ENCODE data around the gene TPK1.

Gene TPK1

DNA sequence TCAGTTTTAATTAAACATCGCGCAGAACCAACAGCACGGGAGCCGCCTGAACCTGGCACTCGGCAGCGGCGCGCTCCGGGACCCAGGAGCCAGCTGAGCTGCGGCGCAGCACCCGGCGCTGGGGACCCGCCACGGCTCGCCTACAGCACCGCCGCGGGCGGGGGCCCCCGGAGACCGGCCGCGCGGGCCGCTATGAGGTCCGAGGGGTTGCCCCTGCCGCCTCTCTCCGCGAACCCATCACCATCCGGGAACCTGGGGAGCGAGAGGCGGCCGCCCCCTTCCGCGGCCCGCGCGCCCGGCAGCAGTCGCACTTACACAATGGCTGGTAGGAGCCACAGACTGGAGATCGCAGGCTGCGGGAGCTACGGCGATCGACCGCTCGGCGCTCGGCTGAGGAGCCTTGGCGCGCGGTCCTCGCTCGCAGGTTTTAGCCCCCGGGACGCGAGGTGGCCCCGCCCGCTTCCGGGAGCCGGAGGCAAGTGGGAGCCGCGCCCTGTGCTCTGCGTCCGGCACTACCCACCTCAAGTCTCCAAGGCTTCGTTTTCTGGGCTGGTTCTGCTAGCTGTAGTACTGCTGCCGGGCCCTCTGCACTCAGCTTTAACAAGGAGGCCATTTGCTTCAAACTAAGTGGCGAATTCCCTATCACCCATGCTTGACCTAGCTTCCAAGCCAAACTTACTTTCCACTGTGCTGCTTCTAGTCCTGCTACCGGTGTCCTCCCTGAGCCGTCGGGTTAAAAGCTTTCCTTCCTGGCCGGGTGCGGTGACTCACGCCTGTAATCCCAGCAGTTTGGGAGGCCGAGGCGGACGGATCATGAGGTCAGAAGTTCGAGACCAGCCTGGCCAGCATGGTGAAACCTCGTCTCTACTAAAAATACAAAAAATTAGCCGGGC, at the start of gene TPK1:
TSS of gene TPK1 (minus strand) at position 402 of the 893 bp plus-strand sequence. CDS start 451 bp downstream, outside the sequence.
- peak within 1 kb of the TSS; percentile 91 for H3K4me3 ChIP-seq (ENCODE audit: low read depth, low read length)
- TF ChIP-seq, protein P1, sequence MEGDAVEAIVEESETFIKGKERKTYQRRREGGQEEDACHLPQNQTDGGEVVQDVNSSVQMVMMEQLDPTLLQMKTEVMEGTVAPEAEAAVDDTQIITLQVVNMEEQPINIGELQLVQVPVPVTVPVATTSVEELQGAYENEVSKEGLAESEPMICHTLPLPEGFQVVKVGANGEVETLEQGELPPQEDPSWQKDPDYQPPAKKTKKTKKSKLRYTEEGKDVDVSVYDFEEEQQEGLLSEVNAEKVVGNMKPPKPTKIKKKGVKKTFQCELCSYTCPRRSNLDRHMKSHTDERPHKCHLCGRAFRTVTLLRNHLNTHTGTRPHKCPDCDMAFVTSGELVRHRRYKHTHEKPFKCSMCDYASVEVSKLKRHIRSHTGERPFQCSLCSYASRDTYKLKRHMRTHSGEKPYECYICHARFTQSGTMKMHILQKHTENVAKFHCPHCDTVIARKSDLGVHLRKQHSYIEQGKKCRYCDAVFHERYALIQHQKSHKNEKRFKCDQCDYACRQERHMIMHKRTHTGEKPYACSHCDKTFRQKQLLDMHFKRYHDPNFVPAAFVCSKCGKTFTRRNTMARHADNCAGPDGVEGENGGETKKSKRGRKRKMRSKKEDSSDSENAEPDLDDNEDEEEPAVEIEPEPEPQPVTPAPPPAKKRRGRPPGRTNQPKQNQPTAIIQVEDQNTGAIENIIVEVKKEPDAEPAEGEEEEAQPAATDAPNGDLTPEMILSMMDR (IDR thresholded peaks at IDR 0.05; ENCODE audit: low read depth, low read length): no peak
- TF ChIP-seq, protein P2, sequence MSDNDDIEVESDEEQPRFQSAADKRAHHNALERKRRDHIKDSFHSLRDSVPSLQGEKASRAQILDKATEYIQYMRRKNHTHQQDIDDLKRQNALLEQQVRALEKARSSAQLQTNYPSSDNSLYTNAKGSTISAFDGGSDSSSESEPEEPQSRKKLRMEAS (IDR thresholded peaks at IDR 0.05; ENCODE audit: low read depth, low read length): peak; percentile 81
- TF ChIP-seq POLR2A (IDR thresholded peaks at IDR 0.05; ENCODE audit: extremely low read depth, insufficient read length) (peak; percentile 74), MYC (IDR thresholded peaks at IDR 0.05; ENCODE audit: low read depth, low read length) (peak; percentile 95)
- DNase-seq (ENCODE audit: low read depth): peak; percentile 99

DNA sequence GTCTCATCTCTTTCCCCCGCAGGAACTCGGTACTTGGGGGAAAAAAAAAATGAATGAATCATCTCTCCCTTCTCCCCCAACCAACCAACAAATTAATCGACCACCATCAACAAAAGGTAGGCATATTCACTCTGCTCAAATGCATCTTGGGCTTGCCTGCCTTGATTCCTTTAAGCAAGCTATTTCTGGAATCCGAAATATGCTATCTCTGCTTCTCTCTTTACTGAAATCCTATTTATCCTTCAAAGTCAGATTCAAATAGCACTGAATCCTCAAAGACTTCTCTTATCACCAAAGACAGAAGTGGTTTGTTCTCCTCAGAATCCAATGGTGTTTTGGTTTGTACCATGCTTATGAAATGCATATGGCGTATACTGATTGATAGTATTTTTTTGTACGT, 49.6 kb upstream of the TPK1 start:
- DNase-seq (ENCODE audit: low read depth): no peak
- TF ChIP-seq MYC (IDR thresholded peaks at IDR 0.05; ENCODE audit: low read depth, low read length) (no peak), POLR2A (IDR thresholded peaks at IDR 0.05; ENCODE audit: extremely low read depth, insufficient read length) (no peak)
- TF ChIP-seq, protein P2 (IDR thresholded peaks at IDR 0.05; ENCODE audit: low read depth, low read length): no peak
- TF ChIP-seq, protein P1 (IDR thresholded peaks at IDR 0.05; ENCODE audit: low read depth, low read length): no peak
- H3K4me3 ChIP-seq (ENCODE audit: low read depth, low read length): no peak overlapping the region

DNA sequence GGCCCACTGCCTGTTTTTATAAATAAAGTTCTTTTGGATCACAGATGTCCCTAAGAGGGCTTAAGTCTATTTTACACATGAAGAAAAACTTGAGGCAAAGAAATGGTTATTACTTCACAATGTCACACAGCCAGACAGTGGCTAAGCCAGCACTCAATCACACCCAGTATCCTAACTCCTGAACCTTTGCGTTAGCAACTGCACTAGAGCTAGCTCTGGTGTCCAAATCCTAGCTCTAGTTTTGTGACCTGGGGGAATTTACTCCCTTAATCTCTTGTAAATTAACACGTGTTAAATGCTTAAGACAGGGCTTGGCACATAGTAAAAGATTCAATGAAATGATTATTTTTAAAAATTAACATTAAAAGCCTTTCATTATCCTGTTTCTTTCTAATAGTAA, 49.0 kb upstream of the TPK1 start:
- no peak for DNase-seq (ENCODE audit: low read depth)
- H3K4me3 ChIP-seq (ENCODE audit: low read depth, low read length): no peak overlapping the region
- TF ChIP-seq, protein P2 (IDR thresholded peaks at IDR 0.05; ENCODE audit: low read depth, low read length): no peak
- no peak for TF ChIP-seq MYC (IDR thresholded peaks at IDR 0.05; ENCODE audit: low read depth, low read length)
- TF ChIP-seq POLR2A (IDR thresholded peaks at IDR 0.05; ENCODE audit: extremely low read depth, insufficient read length): no peak

DNA sequence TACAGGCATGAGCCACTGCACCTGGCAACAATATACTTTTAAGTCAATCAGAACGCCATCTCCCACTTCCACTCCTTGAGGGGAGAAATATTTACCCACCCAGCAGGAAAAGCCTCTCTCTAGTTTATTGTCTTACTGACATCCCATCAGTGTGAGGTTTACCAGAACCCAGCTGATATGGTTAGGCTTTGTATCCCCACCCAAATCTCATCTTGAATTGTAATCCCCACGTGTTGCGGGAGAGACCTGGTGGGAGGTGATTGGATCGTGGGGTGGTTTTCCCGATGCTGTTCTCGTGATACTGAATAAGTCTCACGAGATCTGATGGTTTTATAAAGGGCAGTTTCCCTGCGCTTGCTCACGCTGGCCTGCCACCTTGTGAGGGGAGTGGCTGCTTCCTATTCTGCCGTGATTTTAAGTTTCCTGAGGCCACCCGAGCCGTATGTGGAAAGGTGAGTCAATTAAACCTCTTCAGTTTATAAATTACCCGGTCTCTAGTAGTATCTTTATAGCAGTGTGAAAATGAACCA, 37.5 kb upstream of the TPK1 start:
- TF ChIP-seq, protein P1 (IDR thresholded peaks at IDR 0.05; ENCODE audit: low read depth, low read length): no peak
- TF ChIP-seq, protein P2 (IDR thresholded peaks at IDR 0.05; ENCODE audit: low read depth, low read length): no peak
- H3K4me3 ChIP-seq (ENCODE audit: low read depth, low read length): no peak overlapping the region
- DNase-seq (ENCODE audit: low read depth): no peak

DNA sequence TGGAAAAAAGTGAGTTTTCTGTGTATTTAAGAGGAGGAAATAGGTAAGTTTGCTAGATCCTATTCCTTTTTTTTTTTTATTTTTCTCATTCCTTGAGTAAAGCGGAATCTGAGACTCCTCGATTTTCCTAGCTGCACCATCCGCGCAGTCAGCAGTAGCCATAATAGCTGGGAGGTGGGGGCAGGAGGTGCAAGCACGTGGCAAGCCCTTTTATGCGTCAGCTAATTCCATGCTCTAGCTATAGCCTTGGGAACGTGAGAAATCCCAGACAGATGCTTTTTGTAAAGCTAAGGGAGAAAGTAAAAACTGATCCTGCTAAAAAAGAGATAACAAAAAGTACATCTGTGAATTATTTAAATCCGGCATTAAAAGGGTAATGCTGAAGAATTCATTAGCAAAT, 33.2 kb upstream of the TPK1 start:
- TF ChIP-seq MYC (IDR thresholded peaks at IDR 0.05; ENCODE audit: low read depth, low read length) (no peak), POLR2A (IDR thresholded peaks at IDR 0.05; ENCODE audit: extremely low read depth, insufficient read length) (no peak)
- TF ChIP-seq, protein P1 (IDR thresholded peaks at IDR 0.05; ENCODE audit: low read depth, low read length): no peak
- TF ChIP-seq, protein P2 (IDR thresholded peaks at IDR 0.05; ENCODE audit: low read depth, low read length): no peak
- no peak overlapping the region for H3K4me3 ChIP-seq (ENCODE audit: low read depth, low read length)
- DNase-seq (ENCODE audit: low read depth): no peak

DNA sequence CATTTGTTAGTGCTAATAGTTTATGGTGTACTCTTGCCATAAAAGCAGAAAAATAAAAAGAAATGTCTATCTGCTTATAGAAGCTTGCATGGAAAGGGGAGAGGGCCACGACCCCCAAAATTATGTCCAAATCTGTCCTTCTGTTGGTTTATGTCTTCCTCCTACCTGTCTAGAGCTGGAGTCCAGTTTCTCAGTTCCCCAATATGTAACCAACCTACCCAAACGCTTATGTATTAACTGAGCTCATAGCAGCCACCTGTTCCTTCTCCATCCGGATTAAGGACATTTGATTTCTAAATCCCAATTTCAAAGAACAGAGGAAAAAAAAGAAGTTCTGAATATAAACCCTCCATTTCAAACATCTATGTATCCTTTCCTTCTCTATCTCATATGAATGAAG, 30.3 kb upstream of the TPK1 start:
- H3K4me3 ChIP-seq (ENCODE audit: low read depth, low read length): no peak overlapping the region
- TF ChIP-seq POLR2A (IDR thresholded peaks at IDR 0.05; ENCODE audit: extremely low read depth, insufficient read length) (no peak), MYC (IDR thresholded peaks at IDR 0.05; ENCODE audit: low read depth, low read length) (no peak)
- TF ChIP-seq, protein P1 (IDR thresholded peaks at IDR 0.05; ENCODE audit: low read depth, low read length): no peak
- TF ChIP-seq, protein P2 (IDR thresholded peaks at IDR 0.05; ENCODE audit: low read depth, low read length): no peak
- DNase-seq (ENCODE audit: low read depth): no peak

Data from NB4 (cell line).